Measurements from ENCODE around the gene CROCC. TPM values are rescaled to one million over a fixed set of nuclear protein-coding genes. Genes with fewer than 3 reads are reported as not detected.
A peak's percentile ranks its signal among the peaks of the same experiment; 100 is the strongest.

CROCC gene
- total RNA-seq, 1 donor from 2014 or later, result 34.5 TPM

DNA sequence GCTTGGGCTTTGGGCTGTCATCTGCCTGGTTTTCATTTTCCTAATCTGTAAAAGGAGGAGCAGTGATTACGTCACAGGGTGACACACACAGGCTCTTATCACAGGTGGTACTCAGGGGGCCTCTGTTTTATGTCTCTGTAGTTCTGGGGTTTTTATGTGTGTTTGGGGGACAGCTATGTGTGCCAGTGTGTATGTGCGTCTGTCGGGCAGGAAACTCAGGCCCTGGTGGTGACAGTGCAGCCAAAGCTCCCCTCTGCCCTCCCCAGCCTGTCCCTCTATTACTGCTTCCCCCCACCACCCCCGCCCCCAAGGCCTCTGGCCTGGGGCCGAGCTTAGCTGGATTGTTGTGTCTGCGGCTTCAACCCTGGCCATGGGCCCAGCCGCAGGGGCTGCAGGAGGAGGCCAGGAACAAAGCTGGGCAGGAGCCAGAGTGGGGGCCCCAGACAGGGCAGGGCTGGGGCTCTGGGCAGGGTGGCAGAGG is 45.4 kb downstream of the CROCC start:
- no peak overlapping the region for H3K4me3 Mint-ChIP-seq (ENCODE audit: unreplicated experiment)
- peaks cover 18% of the 10 kb centered on the region for H3K4me1 Mint-ChIP-seq (ENCODE audit: unreplicated experiment)
- peaks cover 14% of the 10 kb centered on the region for H3K36me3 Mint-ChIP-seq (ENCODE audit: unreplicated experiment)
- peak overlapping the region; percentile 51 for H3K27ac Mint-ChIP-seq (ENCODE audit: unreplicated experiment)
- H3K9me3 Mint-ChIP-seq (ENCODE audit: unreplicated experiment), result no peaks in the 10 kb centered on the region
- TF ChIP-seq, protein P1, sequence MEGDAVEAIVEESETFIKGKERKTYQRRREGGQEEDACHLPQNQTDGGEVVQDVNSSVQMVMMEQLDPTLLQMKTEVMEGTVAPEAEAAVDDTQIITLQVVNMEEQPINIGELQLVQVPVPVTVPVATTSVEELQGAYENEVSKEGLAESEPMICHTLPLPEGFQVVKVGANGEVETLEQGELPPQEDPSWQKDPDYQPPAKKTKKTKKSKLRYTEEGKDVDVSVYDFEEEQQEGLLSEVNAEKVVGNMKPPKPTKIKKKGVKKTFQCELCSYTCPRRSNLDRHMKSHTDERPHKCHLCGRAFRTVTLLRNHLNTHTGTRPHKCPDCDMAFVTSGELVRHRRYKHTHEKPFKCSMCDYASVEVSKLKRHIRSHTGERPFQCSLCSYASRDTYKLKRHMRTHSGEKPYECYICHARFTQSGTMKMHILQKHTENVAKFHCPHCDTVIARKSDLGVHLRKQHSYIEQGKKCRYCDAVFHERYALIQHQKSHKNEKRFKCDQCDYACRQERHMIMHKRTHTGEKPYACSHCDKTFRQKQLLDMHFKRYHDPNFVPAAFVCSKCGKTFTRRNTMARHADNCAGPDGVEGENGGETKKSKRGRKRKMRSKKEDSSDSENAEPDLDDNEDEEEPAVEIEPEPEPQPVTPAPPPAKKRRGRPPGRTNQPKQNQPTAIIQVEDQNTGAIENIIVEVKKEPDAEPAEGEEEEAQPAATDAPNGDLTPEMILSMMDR (IDR thresholded peaks at IDR 0.05), result no peak
- H3K27me3 Mint-ChIP-seq (ENCODE audit: unreplicated experiment), result no peaks in the 10 kb centered on the region
- no peak for DNase-seq (ENCODE audit: extremely low spot score, unreplicated experiment)

GRCh38 chr1:16967962-16968361 is 46.2 kb downstream of the CROCC start:
- Mint-ChIP-seq H3K4me1 (ENCODE audit: unreplicated experiment) (peaks cover 24% of the 10 kb centered on the region), H3K36me3 (ENCODE audit: unreplicated experiment) (peaks cover 14% of the 10 kb centered on the region), H3K27ac (ENCODE audit: unreplicated experiment) (no peak overlapping the region), H3K27me3 (ENCODE audit: unreplicated experiment) (no peaks in the 10 kb centered on the region), H3K9me3 (ENCODE audit: unreplicated experiment) (no peaks in the 10 kb centered on the region), H3K4me3 (ENCODE audit: unreplicated experiment) (no peak overlapping the region)
- DNase-seq (ENCODE audit: extremely low spot score, unreplicated experiment), result no peak
- TF ChIP-seq, protein P1 (IDR thresholded peaks at IDR 0.05), result no peak

DNA sequence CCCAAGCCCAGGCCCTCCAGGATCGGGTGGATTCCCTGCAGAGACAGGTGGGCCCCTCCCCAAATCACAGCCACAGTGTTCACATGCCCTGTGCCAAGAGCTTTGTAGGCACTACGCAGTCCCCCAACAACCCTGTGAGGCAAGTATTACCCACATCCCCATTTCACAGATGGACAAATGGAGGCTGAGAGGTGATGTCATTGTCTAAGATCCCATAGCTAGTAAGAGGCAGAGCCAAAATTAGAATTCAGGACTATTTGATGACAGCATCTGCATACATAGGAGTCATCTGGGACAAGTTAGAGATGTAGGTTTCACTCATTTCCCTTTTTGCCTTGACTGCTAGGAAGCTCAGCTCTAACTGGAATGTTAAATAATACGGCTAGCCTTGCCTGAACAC is 46.6 kb downstream of the CROCC start:
- no peak for DNase-seq (ENCODE audit: extremely low spot score, unreplicated experiment)
- H3K9me3 Mint-ChIP-seq (ENCODE audit: unreplicated experiment), result no peaks in the 10 kb centered on the region
- TF ChIP-seq, protein P1 (IDR thresholded peaks at IDR 0.05), result no peak
- H3K27ac Mint-ChIP-seq (ENCODE audit: unreplicated experiment), result no peak overlapping the region
- H3K4me3 Mint-ChIP-seq (ENCODE audit: unreplicated experiment), result no peak overlapping the region
- no peaks in the 10 kb centered on the region for H3K27me3 Mint-ChIP-seq (ENCODE audit: unreplicated experiment)
- peaks cover 23% of the 10 kb centered on the region for H3K4me1 Mint-ChIP-seq (ENCODE audit: unreplicated experiment)
- H3K36me3 Mint-ChIP-seq (ENCODE audit: unreplicated experiment), result peaks cover 14% of the 10 kb centered on the region

- Mint-ChIP-seq H3K27ac (ENCODE audit: unreplicated experiment) (no peak overlapping the region), H3K27me3 (ENCODE audit: unreplicated experiment) (no peaks in the 10 kb centered on the region)
- no peak for DNase-seq (ENCODE audit: extremely low spot score, unreplicated experiment)
These were observed 47.4 kb downstream of the CROCC start for GRCh38 chr1:16969057-16969611.

GRCh38 chr1:16969651-16970050 is 47.9 kb downstream of the CROCC start:
- no peaks in the 10 kb centered on the region for H3K9me3 Mint-ChIP-seq (ENCODE audit: unreplicated experiment)
- TF ChIP-seq, protein P1 (IDR thresholded peaks at IDR 0.05), result no peak
- H3K36me3 Mint-ChIP-seq (ENCODE audit: unreplicated experiment), result peaks cover 14% of the 10 kb centered on the region
- no peak overlapping the region for H3K27ac Mint-ChIP-seq (ENCODE audit: unreplicated experiment)
- no peak overlapping the region for H3K4me3 Mint-ChIP-seq (ENCODE audit: unreplicated experiment)
- DNase-seq (ENCODE audit: extremely low spot score, unreplicated experiment), result no peak
- H3K27me3 Mint-ChIP-seq (ENCODE audit: unreplicated experiment), result no peaks in the 10 kb centered on the region
- H3K4me1 Mint-ChIP-seq (ENCODE audit: unreplicated experiment), result peaks cover 21% of the 10 kb centered on the region

More at GRCh38 chr1:16969057-16969611, 47.4 kb downstream of the CROCC start:
- no peaks in the 10 kb centered on the region for H3K9me3 Mint-ChIP-seq (ENCODE audit: unreplicated experiment)
- TF ChIP-seq, protein P1 (IDR thresholded peaks at IDR 0.05), result no peak
- H3K4me3 Mint-ChIP-seq (ENCODE audit: unreplicated experiment), result no peak overlapping the region
- H3K4me1 Mint-ChIP-seq (ENCODE audit: unreplicated experiment), result peaks cover 23% of the 10 kb centered on the region
- H3K36me3 Mint-ChIP-seq (ENCODE audit: unreplicated experiment), result peaks cover 14% of the 10 kb centered on the region
